Ascending aorta (tissue), 2 donors: ENCODE measurements around the gene SH2D4B. TPM values are rescaled to one million over a fixed set of nuclear protein-coding genes. Genes with fewer than 3 reads are reported as not detected.

Experiments
- DNase-seq, 2 donors: peaks; one replicate each; pipeline ENCODE4 v3.0.0-alpha.2; 2019; ENCODE audit warnings: low spot score in 2 of 2
- H3K27ac ChIP-seq, 2 donors: fragments of 200-600 bp; sonication (generic); one replicate each; pipeline ENCODE4 v1.5.1; 2016 to 2017; ENCODE audit warnings: mild to moderate bottlenecking in 1 of 2
- H3K27me3 ChIP-seq: fragments of 200-600 bp; sonication (generic); one replicate; pipeline ENCODE4 v1.5.1; 2017
- H3K36me3 ChIP-seq, 2 donors: fragments of 200-600 bp; sonication (generic); one replicate each; pipeline ENCODE4 v1.5.1; 2016
- H3K4me1 ChIP-seq, 2 donors: fragments of 200-600 bp; sonication (generic); one replicate each; pipeline ENCODE4 v1.5.1; 2016 to 2017; ENCODE audit warnings: mild to moderate bottlenecking in 1 of 2
- H3K4me3 ChIP-seq, 2 donors: fragments of 200-600 bp; sonication (generic); one replicate each; pipeline ENCODE4 v1.5.1; 2016 to 2017; ENCODE audit warnings: mild to moderate bottlenecking in 1 of 2
- H3K9me3 ChIP-seq, 2 donors: fragments of 200-600 bp; sonication (generic); one replicate each; pipeline ENCODE4 v1.5.1; 2016
- CTCF ChIP-seq, 3 experiments: fragments of 200-600 bp in 2 of 3; fragments of 450-650 bp in 1 of 3; sonication (generic) in 2 of 3; IDR thresholded peaks; one replicate each; pipeline ENCODE4 v1.5.1; 2016 to 2019; ENCODE audit warnings: antibody characterized with exemption in 3 of 3, mild to moderate bottlenecking in 1 of 3, moderate library complexity in 1 of 3
- intact Hi-C: fragments of 100-400 bp; cut with DNase I; formaldehyde crosslinking; loops from one replicate; pipeline ENCODE4 v1.15.1; 2023
- total RNA-seq: library from RNA; depleted of rRNA; stranded (reverse); fragments of >200 nt; gene quantifications from one replicate; pipeline ENCODE4 v1.1.0, GENCODE V29; 2016

The SH2D4B gene
- total RNA-seq, 1 donor from 2014 or later: not detected

- Histone ChIP-seq H3K27ac (no peak overlapping the region), H3K36me3 (peaks cover 10 to 24% of the 10 kb centered on the region in 2 donors), H3K4me1 (no peaks in the 10 kb centered on the region), H3K4me3 (no peak overlapping the region), H3K9me3 (no peaks in the 10 kb centered on the region), H3K27me3 (no peaks in the 10 kb centered on the region)
- intact Hi-C loops: no loop called here
- TF ChIP-seq CTCF (IDR thresholded peaks at IDR 0.05): no peak
- DNase-seq: no peak
Measured at GRCh38 chr10:80523773-80524172, 13.9 kb upstream of the SH2D4B start.

GRCh38 chr10:80524190-80524909 is 13.4 kb upstream of the SH2D4B start:
- no peak for TF ChIP-seq CTCF (IDR thresholded peaks at IDR 0.05)
- H3K9me3 ChIP-seq: no peaks in the 10 kb centered on the region
- H3K27me3 ChIP-seq: no peaks in the 10 kb centered on the region
- no peak overlapping the region for H3K4me3 ChIP-seq
- intact Hi-C loops: no loop called here
- DNase-seq: no peak
- peaks cover 4 to 19% of the 10 kb centered on the region in 2 donors for H3K36me3 ChIP-seq
- H3K4me1 ChIP-seq: no peaks in the 10 kb centered on the region
- H3K27ac ChIP-seq: no peak overlapping the region

GRCh38 chr10:80526218-80526617 is 11.5 kb upstream of the SH2D4B start:
- Histone ChIP-seq H3K9me3 (no peaks in the 10 kb centered on the region), H3K27ac (no peak overlapping the region), H3K36me3 (peaks cover 0 to under 1% of the 10 kb centered on the region in 2 donors), H3K27me3 (no peaks in the 10 kb centered on the region), H3K4me3 (no peak overlapping the region), H3K4me1 (no peaks in the 10 kb centered on the region)
- DNase-seq: no peak
- intact Hi-C loops: no loop called here
- TF ChIP-seq CTCF (IDR thresholded peaks at IDR 0.05): no peak

- intact Hi-C loops: no loop called here
Measured at GRCh38 chr10:80526742-80527141, 11.0 kb upstream of the SH2D4B start.

GRCh38 chr10:80528185-80528700 is 9.5 kb upstream of the SH2D4B start:
- Histone ChIP-seq H3K4me3 (no peak overlapping the region), H3K4me1 (no peaks in the 10 kb centered on the region), H3K36me3 (no peaks in the 10 kb centered on the region), H3K27me3 (no peaks in the 10 kb centered on the region), H3K27ac (no peak overlapping the region), H3K9me3 (no peaks in the 10 kb centered on the region)
- no peak for DNase-seq
- intact Hi-C loops: no loop called here
- no peak for TF ChIP-seq CTCF (IDR thresholded peaks at IDR 0.05)

More at GRCh38 chr10:80526742-80527141, 11.0 kb upstream of the SH2D4B start:
- Histone ChIP-seq H3K27ac (no peak overlapping the region), H3K4me3 (no peak overlapping the region), H3K9me3 (no peaks in the 10 kb centered on the region), H3K4me1 (no peaks in the 10 kb centered on the region), H3K27me3 (no peaks in the 10 kb centered on the region), H3K36me3 (no peaks in the 10 kb centered on the region)
- no peak for DNase-seq
- no peak for TF ChIP-seq CTCF (IDR thresholded peaks at IDR 0.05)
